ENCODE results near the gene PHACTR1.

GRCh38 chr6:12844284-12845223 lies 128.0 kb downstream of the PHACTR1 start:
- TF ChIP-seq CTCF (IDR thresholded peaks at IDR 0.05; ENCODE audit: insufficient read depth, low read depth, low read length) (peak; percentile 68), EZH2 (IDR thresholded peaks at IDR 0.05; ENCODE audit: insufficient read depth, low read length) (no peak)

All from astrocyte (in vitro differentiated cells and primary cell).